Transverse colon (tissue), 4 donors: ENCODE results near the gene PDHX. TPM values are rescaled to one million over a fixed set of nuclear protein-coding genes. Genes with fewer than 3 reads are reported as not detected.

Experiments used
- DNase-seq: peaks from one replicate; pipeline ENCODE4 v3.0.0-alpha.2; 2019
- H3K27ac ChIP-seq, 4 donors: fragments of 200-600 bp; sonication (generic); 2 replicates each; pipeline ENCODE4 v1.5.1; 2016 to 2018; ENCODE audit warnings: inconsistent platforms in 4 of 4
- H3K27me3 ChIP-seq: fragments of 200-600 bp; sonication (generic); 2 replicates; pipeline ENCODE4 v1.5.1; 2017; ENCODE audit warnings: inconsistent platforms
- H3K36me3 ChIP-seq, 4 donors: fragments of 200-600 bp; sonication (generic); 2 replicates each; pipeline ENCODE4 v1.5.1; 2017 to 2019; ENCODE audit warnings: inconsistent platforms in 4 of 4
- H3K4me1 ChIP-seq, 4 donors: fragments of 200-600 bp; sonication (generic); 2 replicates each; pipeline ENCODE4 v1.5.1; 2017 to 2020; ENCODE audit warnings: inconsistent platforms in 4 of 4
- H3K4me3 ChIP-seq, 4 donors: fragments of 200-600 bp; sonication (generic); 1 replicate in 1 of 4; 2 replicates in 3 of 4; pipeline versions ENCODE4 v1.5.1 to v1.6.1; 2017 to 2019; ENCODE audit warnings: inconsistent platforms in 4 of 4
- H3K9me3 ChIP-seq, 2 donors: fragments of 200-600 bp; sonication (generic); 2 replicates each; pipeline ENCODE4 v1.5.1; 2017 to 2019; ENCODE audit warnings: inconsistent platforms in 2 of 2
- CTCF ChIP-seq, 5 experiments: fragments of 200-600 bp in 3 of 5; fragments of 450-650 bp in 2 of 5; sonication (generic) in 3 of 5; IDR thresholded peaks; 1 replicate in 2 of 5; 2 replicates in 3 of 5; pipeline ENCODE4 v1.5.1; 2016 to 2017; ENCODE audit warnings: antibody characterized with exemption in 5 of 5, inconsistent platforms in 3 of 5, mild to moderate bottlenecking in 2 of 5, moderate library complexity in 1 of 5
- EP300 ChIP-seq: sonication (generic); formaldehyde crosslinking; IDR thresholded peaks from one replicate; pipeline ENCODE4 v1.6.1; 2017; ENCODE audit warnings: antibody characterized with exemption, low read depth
- POLR2A ChIP-seq: fragments of 450-650 bp; IDR thresholded peaks from one replicate; pipeline ENCODE4 v1.6.1; 2016; ENCODE audit warnings: antibody characterized with exemption, mild to moderate bottlenecking, moderate library complexity
- POLR2AphosphoS5 ChIP-seq, 3 donors: sonication (generic); formaldehyde crosslinking; IDR thresholded peaks; one replicate each; pipeline ENCODE4 v1.6.1; 2016; ENCODE audit warnings: antibody characterized with exemption in 3 of 3
- WGBS, 2 donors: methylation state at CpG; one replicate each; pipeline ENCODE4 v1.1.5; 2018; ENCODE audit warnings: low coverage in 1 of 2; 5-methylcytosine and 5-hydroxymethylcytosine counted together
- in situ Hi-C, 4 donors: fragments of 200-750 bp; cut with MboI; loops; one replicate each; pipeline versions ENCODE4 v1.15.0 to v1.15.1; 2017; ENCODE audit warnings: low sequenced_read_pairs in 3 of 4, low pct_ligation_motif_present in 1 of 4, low pct_unique_long_range_greater_than_20kb in 1 of 4
- intact Hi-C: fragments of 100-400 bp; cut with DNase I; formaldehyde crosslinking; loops from one replicate; pipeline ENCODE4 v1.15.1; 2023; ENCODE audit warnings: low total_unique reads
- total RNA-seq, 4 donors: library from RNA; depleted of rRNA; stranded (reverse); fragments of >200 nt; gene quantifications; one replicate each; pipeline ENCODE4 v1.1.0, GENCODE V29; 2016

The PDHX gene
- total RNA-seq, 4 donors from 2014 or later = 26.7 to 37.0 (median 36.7) TPM

- peaks cover 0 to 1% (median 0%) of the 10 kb centered on the region in 4 donors for H3K36me3 ChIP-seq
- no peak overlapping the region for H3K4me3 ChIP-seq
- peaks cover 3 to 53% (median 23%) of the 10 kb centered on the region in 4 donors for H3K4me1 ChIP-seq
- H3K27me3 ChIP-seq = no peaks in the 10 kb centered on the region
- intact Hi-C loops = no loop called here
- no peaks in the 10 kb centered on the region for H3K9me3 ChIP-seq
- no peak overlapping the region for H3K27ac ChIP-seq
- in situ Hi-C loops = loop anchor here in 3 of 4 donors (10.0 kb wide), 3 partner anchors 378 to 458 kb away; no protein-coding TSS in a partner anchor
- no peak for DNase-seq
- TF ChIP-seq CTCF (IDR thresholded peaks at IDR 0.05) (no peak), EP300 (no peak), POLR2A (no peak), POLR2AphosphoS5 (IDR thresholded peaks at IDR 0.05) (no peak)
These were observed 10.4 kb downstream of the PDHX start for GRCh38 chr11:34926831-34927132.

GRCh38 chr11:34928268-34928959 is 12.0 kb downstream of the PDHX start:
- TF ChIP-seq POLR2AphosphoS5 (IDR thresholded peaks at IDR 0.05) (no peak), POLR2A (no peak), EP300 (no peak)
- in situ Hi-C loops = loop anchor here in 3 of 4 donors (10.0 kb wide), 3 partner anchors 376 to 456 kb away; no protein-coding TSS in a partner anchor
- H3K27me3 ChIP-seq = no peaks in the 10 kb centered on the region
- WGBS, 2 donors = 73 to 75% methylated on average over 3 of the region's 3 CpGs
- peaks cover 3 to 53% (median 23%) of the 10 kb centered on the region in 4 donors for H3K4me1 ChIP-seq
- H3K36me3 ChIP-seq = peaks cover 0 to 17% (median 0%) of the 10 kb centered on the region in 4 donors
- H3K9me3 ChIP-seq = no peaks in the 10 kb centered on the region
- DNase-seq = no peak
- H3K4me3 ChIP-seq = no peak overlapping the region
- intact Hi-C loops = no loop called here
- no peak overlapping the region for H3K27ac ChIP-seq

GRCh38 chr11:34928960-34929680 is 12.7 kb downstream of the PDHX start:
- no peak overlapping the region for H3K27ac ChIP-seq
- peaks cover 3 to 53% (median 23%) of the 10 kb centered on the region in 4 donors for H3K4me1 ChIP-seq
- H3K9me3 ChIP-seq = no peaks in the 10 kb centered on the region
- H3K27me3 ChIP-seq = no peaks in the 10 kb centered on the region
- H3K4me3 ChIP-seq = no peak overlapping the region
- in situ Hi-C loops (loop anchor here in 3 of 4 donors (10.0 kb wide), 3 partner anchors 376 to 456 kb away; no protein-coding TSS in a partner anchor), intact Hi-C loops (no loop called here)
- DNase-seq = no peak
- 90 to 94% methylated on average over 7 of the region's 7 CpGs for WGBS, 2 donors
- no peak for TF ChIP-seq CTCF (IDR thresholded peaks at IDR 0.05)
- TF ChIP-seq EP300 = no peak
- TF ChIP-seq POLR2AphosphoS5 (IDR thresholded peaks at IDR 0.05) = no peak
- TF ChIP-seq POLR2A = no peak
- peaks cover 0 to 22% (median 0%) of the 10 kb centered on the region in 4 donors for H3K36me3 ChIP-seq

GRCh38 chr11:34929794-34930763 is 13.7 kb downstream of the PDHX start:
- intact Hi-C loops (no loop called here), in situ Hi-C loops (loop anchor here in 3 of 4 donors (10.0 kb wide), 3 partner anchors 375 to 455 kb away; no protein-coding TSS in a partner anchor)
- TF ChIP-seq EP300 (no peak), CTCF (IDR thresholded peaks at IDR 0.05) (no peak), POLR2AphosphoS5 (IDR thresholded peaks at IDR 0.05) (no peak), POLR2A (no peak)
- 74 to 78% methylated on average over 8 to 11 of the region's 11 CpGs for WGBS, 2 donors
- DNase-seq = peak; percentile 48
- H3K36me3 ChIP-seq = peaks cover 0 to 22% (median 0%) of the 10 kb centered on the region in 4 donors
- no peaks in the 10 kb centered on the region for H3K9me3 ChIP-seq
- H3K27ac ChIP-seq = peak overlapping the region in 1 of 4 donors; percentile 18
- H3K27me3 ChIP-seq = no peaks in the 10 kb centered on the region
- H3K4me1 ChIP-seq = peaks cover 3 to 43% (median 20%) of the 10 kb centered on the region in 4 donors
- no peak overlapping the region for H3K4me3 ChIP-seq
